ENCODE results near the gene TWSG1.

DNA sequence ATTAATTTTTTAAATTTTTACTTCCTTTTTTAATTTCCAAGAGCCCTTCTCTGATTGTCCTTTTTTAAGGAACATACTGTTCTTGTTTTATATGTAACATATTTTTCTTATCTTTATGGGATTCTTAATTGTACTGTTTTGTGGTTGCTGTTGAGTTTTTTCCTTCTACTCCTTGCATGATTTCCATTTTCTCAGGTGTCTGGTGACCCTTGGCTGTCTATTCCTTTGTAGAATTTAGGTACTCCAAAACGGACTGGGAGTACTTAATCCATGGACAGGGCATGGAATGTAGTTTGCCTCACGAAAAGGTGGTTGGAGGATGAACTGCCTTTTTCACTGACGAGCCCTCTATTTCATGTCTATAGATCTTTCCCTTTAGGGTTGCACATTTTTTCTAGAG lies 26.6 kb downstream of the TWSG1 start:
- no peak for TF ChIP-seq GATA3 (IDR thresholded peaks at IDR 0.05; ENCODE audit: low read depth, low read length)
- TF ChIP-seq GATA2 (IDR thresholded peaks at IDR 0.05; ENCODE audit: low read depth, low read length) = no peak
